Body of pancreas (tissue), 4 donors: Measurements from ENCODE around the gene TINCR. TPM values are rescaled to one million over a fixed set of nuclear protein-coding genes. Genes with fewer than 3 reads are reported as not detected.

Source experiments
- ATAC-seq: fragments of 150-250 bp; one replicate; pipeline ENCODE4 v1.9.1; 2016
- DNase-seq, 4 donors: peaks; one replicate each; pipeline ENCODE4 v3.0.0-alpha.2; 2019
- H3K27ac ChIP-seq, 4 donors: fragments of 200-600 bp; sonication (generic); 1 replicate in 3 of 4; 2 replicates in 1 of 4; pipeline versions ENCODE4 v1.5.1 to v1.6.1; 2016 to 2019; ENCODE audit warnings: mild to moderate bottlenecking in 1 of 4, mixed read lengths in 1 of 4, moderate library complexity in 1 of 4
- H3K27me3 ChIP-seq, 2 donors: fragments of 200-600 bp; sonication (generic); one replicate each; pipeline ENCODE4 v1.6.0; 2016; ENCODE audit warnings: mild to moderate bottlenecking in 1 of 2
- H3K36me3 ChIP-seq, 2 donors: fragments of 200-600 bp; sonication (generic); replicated peaks in 1 of 2; 2 replicates each; pipeline ENCODE4 v1.5.1; 2016; ENCODE audit warnings: low read depth in 2 of 2; ENCODE audit not compliant: insufficient read depth in 1 of 2
- H3K4me1 ChIP-seq: fragments of 200-600 bp; sonication (generic); one replicate; pipeline ENCODE4 v1.6.0; 2016
- H3K4me3 ChIP-seq, 2 donors: fragments of 200-600 bp; sonication (generic); 1 replicate in 1 of 2; 2 replicates in 1 of 2; pipeline ENCODE4 v1.5.1; 2016 to 2019
- H3K9me3 ChIP-seq, 3 donors: fragments of 200-600 bp; sonication (generic); 1 replicate in 2 of 3; 2 replicates in 1 of 3; pipeline ENCODE4 v1.5.1; 2016
- CTCF ChIP-seq, 7 experiments: fragments of 450-650 bp in 4 of 7; fragments of 200-600 bp in 3 of 7; sonication (generic) in 3 of 7; IDR thresholded peaks; one replicate each; pipeline ENCODE4 v1.5.1; 2016 to 2019; ENCODE audit warnings: antibody characterized with exemption in 7 of 7
- POLR2A ChIP-seq, 3 donors: fragments of 450-650 bp; IDR thresholded peaks; one replicate each; pipeline ENCODE4 v1.6.1; 2016; ENCODE audit warnings: antibody characterized with exemption in 3 of 3, mild to moderate bottlenecking in 2 of 3
- WGBS, 2 donors: methylation state at CpG; one replicate each; pipeline ENCODE4 v1.1.5; 2017; 5-methylcytosine and 5-hydroxymethylcytosine counted together
- intact Hi-C: fragments of 100-400 bp; cut with DNase I; formaldehyde crosslinking; loops from one replicate; pipeline ENCODE4 v1.15.1; 2023
- total RNA-seq, 2 donors: library from RNA; depleted of rRNA; stranded (reverse); fragments of >200 nt; gene quantifications; one replicate each; pipeline ENCODE4 v1.1.0, GENCODE V29; 2016

Gene TINCR
- total RNA-seq, 2 donors from 2014 or later: 0.52 TPM; not detected in 1

DNA sequence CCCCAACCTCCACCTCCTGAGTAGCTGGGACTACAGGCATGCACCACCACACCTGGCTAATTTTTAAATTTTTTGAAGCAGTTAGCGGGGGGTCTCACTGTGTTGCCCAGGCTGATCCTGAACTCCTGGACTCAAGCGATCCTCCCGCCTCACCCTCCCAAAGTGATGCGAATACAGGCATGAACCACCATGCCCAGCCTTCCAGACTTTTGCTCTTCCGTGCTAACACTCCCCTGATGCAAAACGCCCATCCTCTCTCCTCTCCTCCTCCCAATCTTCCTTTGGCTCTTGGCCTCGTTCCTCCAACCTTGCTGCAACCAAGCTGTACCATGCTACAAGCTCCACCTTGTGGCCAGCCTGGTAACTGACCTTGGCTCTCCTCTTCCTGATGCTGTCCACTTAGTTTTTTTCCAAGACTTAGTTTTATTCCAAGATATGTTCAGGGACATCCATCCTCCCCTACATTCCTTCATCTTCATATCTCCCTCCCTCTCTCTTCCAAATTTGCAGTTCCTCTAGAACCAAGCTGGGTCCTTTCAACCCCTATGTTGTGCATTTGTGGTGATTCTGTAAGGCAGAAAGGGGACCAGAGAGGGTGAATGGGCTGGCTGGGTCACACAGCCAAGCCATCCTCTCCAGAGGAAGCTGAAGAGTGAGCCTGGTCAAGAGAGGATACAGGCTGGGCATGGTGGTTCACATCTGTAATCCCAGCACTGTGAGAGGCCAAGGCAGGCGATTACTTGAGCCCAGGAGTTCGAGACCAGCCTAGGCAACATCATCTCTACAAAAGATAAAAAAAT lies 32.8 kb downstream of the TINCR start:
- ATAC-seq: no peak

GRCh38 chr19:5533257-5533656 lies 34.5 kb downstream of the TINCR start:
- ATAC-seq (no peak), DNase-seq (no peak)
- Histone ChIP-seq H3K27ac (no peak overlapping the region), H3K9me3 (peaks cover 0 to 9% (median 0%) of the 10 kb centered on the region in 3 donors), H3K36me3 (no peaks in the 10 kb centered on the region), H3K27me3 (no peaks in the 10 kb centered on the region), H3K4me1 (peaks cover 10% of the 10 kb centered on the region), H3K4me3 (no peak overlapping the region)
- intact Hi-C loops: no loop called here
- 95 to 98% methylated on average over 3 of the region's 3 CpGs for WGBS, 2 donors
- TF ChIP-seq CTCF (IDR thresholded peaks at IDR 0.05) (no peak), POLR2A (IDR thresholded peaks at IDR 0.05) (no peak)

More for the DNA sequence above, 32.8 kb downstream of the TINCR start:
- intact Hi-C loops: no loop called here
- no peak overlapping the region for H3K27ac ChIP-seq
- peak in 2 of 7 experiments; percentile 2 to 33 for TF ChIP-seq CTCF (IDR thresholded peaks at IDR 0.05)
- TF ChIP-seq POLR2A (IDR thresholded peaks at IDR 0.05): no peak
- H3K4me1 ChIP-seq: peaks cover 10% of the 10 kb centered on the region
- no peaks in the 10 kb centered on the region for H3K36me3 ChIP-seq
- no peak for DNase-seq
- no peak overlapping the region for H3K4me3 ChIP-seq
- no peaks in the 10 kb centered on the region for H3K27me3 ChIP-seq
- 76 to 77% methylated on average over 9 of the region's 9 CpGs for WGBS, 2 donors
- peaks cover 0 to 9% (median 0%) of the 10 kb centered on the region in 3 donors for H3K9me3 ChIP-seq

DNA sequence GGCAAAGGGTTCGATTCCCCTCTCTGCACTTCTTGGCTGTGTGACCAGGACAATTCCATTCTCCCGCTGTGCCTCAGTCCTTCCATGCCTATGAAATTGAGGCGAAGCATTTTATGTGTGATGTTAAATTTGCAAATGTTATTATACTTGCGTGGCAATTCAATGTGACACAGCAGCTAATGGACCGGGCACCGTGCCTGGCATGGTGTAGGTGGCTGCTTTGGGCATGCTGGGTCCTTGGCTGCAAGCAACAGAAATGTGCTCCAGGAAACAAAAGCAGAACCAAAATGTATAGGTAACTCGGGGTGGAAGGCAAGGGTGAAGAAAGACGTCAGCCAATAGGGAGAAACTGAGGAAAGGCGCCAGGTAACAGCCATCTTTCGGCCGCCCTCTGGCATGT lies 37.1 kb downstream of the TINCR start:
- intact Hi-C loops: no loop called here
- no peak for TF ChIP-seq CTCF (IDR thresholded peaks at IDR 0.05)
- no peak for TF ChIP-seq POLR2A (IDR thresholded peaks at IDR 0.05)
- Histone ChIP-seq H3K36me3 (no peaks in the 10 kb centered on the region), H3K27me3 (no peaks in the 10 kb centered on the region), H3K4me3 (no peak overlapping the region), H3K4me1 (no peaks in the 10 kb centered on the region), H3K9me3 (peaks cover 0 to 9% (median 0%) of the 10 kb centered on the region in 3 donors), H3K27ac (no peak overlapping the region)
- no peak for ATAC-seq
- DNase-seq: no peak
- 69 to 78% methylated on average over 9 to 11 of the region's 11 CpGs for WGBS, 2 donors

DNA sequence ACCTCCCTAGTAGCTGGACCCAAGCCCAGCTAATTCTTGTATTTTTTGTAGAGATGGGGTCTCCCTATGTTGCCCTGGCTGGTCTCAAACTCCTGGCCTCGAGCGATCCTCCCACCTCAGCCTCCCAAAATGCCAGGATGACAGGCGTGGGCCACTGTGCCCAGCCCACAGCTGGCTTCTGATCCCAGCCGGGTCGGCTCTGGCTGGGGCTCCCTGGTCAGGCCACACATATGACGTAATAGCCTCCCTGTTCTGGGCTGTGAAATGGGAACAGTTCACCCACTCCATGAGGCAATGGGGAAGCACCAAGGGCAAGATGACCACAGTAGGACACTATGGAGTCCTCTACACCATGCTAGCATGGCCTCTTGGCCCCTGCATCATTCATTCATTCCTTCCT lies 41.1 kb downstream of the TINCR start:
- Histone ChIP-seq H3K27me3 (peaks cover 0 to 7% of the 10 kb centered on the region in 2 donors), H3K36me3 (no peaks in the 10 kb centered on the region), H3K4me1 (no peaks in the 10 kb centered on the region), H3K4me3 (no peak overlapping the region), H3K27ac (no peak overlapping the region), H3K9me3 (no peaks in the 10 kb centered on the region)
- TF ChIP-seq POLR2A (IDR thresholded peaks at IDR 0.05): no peak
- no peak for TF ChIP-seq CTCF (IDR thresholded peaks at IDR 0.05)
- WGBS, 2 donors: 71 to 79% methylated on average over 6 of the region's 6 CpGs
- DNase-seq (no peak), ATAC-seq (no peak)
- intact Hi-C loops: no loop called here

GRCh38 chr19:5524081-5524480 lies 43.7 kb downstream of the TINCR start:
- peaks cover 0 to 7% of the 10 kb centered on the region in 2 donors for H3K27me3 ChIP-seq
- intact Hi-C loops: no loop called here

More at GRCh38 chr19:5524081-5524480, 43.7 kb downstream of the TINCR start:
- TF ChIP-seq POLR2A (IDR thresholded peaks at IDR 0.05): no peak
- no peak for TF ChIP-seq CTCF (IDR thresholded peaks at IDR 0.05)
- ATAC-seq (no peak), DNase-seq (no peak)
- 59 to 68% methylated on average over 6 of the region's 6 CpGs for WGBS, 2 donors
- Histone ChIP-seq H3K36me3 (no peaks in the 10 kb centered on the region), H3K27ac (no peak overlapping the region), H3K4me1 (no peaks in the 10 kb centered on the region), H3K9me3 (no peaks in the 10 kb centered on the region), H3K4me3 (no peak overlapping the region)
